ENCODE measurements around the gene IER5L.

DNA sequence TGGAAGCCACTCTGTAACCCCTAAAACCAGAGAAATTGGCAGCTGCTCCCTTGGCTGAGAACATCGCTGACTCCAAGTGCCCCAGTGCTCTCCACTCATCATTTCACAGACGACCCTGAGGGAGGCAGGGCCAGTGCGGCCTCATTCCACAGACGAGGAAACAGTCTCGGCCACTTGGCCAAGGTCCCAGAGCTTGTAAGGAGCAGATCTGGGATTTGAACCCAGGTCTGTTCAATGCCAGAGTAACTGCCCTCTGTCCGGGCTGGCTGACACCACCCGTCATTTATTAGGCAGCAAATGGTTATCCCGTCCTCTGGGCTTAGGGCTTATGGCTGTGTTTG, 19.9 kb upstream of the IER5L start:
- TF ChIP-seq, protein P1, sequence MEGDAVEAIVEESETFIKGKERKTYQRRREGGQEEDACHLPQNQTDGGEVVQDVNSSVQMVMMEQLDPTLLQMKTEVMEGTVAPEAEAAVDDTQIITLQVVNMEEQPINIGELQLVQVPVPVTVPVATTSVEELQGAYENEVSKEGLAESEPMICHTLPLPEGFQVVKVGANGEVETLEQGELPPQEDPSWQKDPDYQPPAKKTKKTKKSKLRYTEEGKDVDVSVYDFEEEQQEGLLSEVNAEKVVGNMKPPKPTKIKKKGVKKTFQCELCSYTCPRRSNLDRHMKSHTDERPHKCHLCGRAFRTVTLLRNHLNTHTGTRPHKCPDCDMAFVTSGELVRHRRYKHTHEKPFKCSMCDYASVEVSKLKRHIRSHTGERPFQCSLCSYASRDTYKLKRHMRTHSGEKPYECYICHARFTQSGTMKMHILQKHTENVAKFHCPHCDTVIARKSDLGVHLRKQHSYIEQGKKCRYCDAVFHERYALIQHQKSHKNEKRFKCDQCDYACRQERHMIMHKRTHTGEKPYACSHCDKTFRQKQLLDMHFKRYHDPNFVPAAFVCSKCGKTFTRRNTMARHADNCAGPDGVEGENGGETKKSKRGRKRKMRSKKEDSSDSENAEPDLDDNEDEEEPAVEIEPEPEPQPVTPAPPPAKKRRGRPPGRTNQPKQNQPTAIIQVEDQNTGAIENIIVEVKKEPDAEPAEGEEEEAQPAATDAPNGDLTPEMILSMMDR (optimal IDR thresholded peaks at IDR 0.05 in 1 of 3, IDR thresholded peaks at IDR 0.05 in 1 of 3, conservative IDR thresholded peaks at IDR 0.05 in 1 of 3; ENCODE audit: extremely low read depth in 1 of 3, insufficient read depth in 2 of 3, low read length in 3 of 3) = no peak
- no peak for TF ChIP-seq EZH2 (IDR thresholded peaks at IDR 0.05; ENCODE audit: low read length)
